Nephron (organoid): Measurements from ENCODE around the gene PIRT.
A peak's percentile ranks its signal among the peaks of the same experiment; 100 is the strongest.
"Not testable (repeated sequence)": the region's sequence is repeated elsewhere in the genome, so short reads cannot be mapped to it uniquely, and the experiment has no call there.

Experiments
- H3K27ac Mint-ChIP-seq, 3 experiments: 2 replicates each; pipeline ENCODE4 v1.8.0; 2020; ENCODE audit warnings: mixed read lengths in 3 of 3, mild to moderate bottlenecking in 2 of 3, moderate library complexity in 1 of 3
- H3K27me3 Mint-ChIP-seq: 2 replicates; pipeline ENCODE4 v1.8.0; 2021; ENCODE audit warnings: low read depth, mild to moderate bottlenecking, moderate library complexity, mixed read lengths
- H3K36me3 Mint-ChIP-seq: 2 replicates; pipeline ENCODE4 v1.8.0; 2020; ENCODE audit warnings: low read depth, mixed read lengths
- H3K4me1 Mint-ChIP-seq: 2 replicates; pipeline ENCODE4 v1.8.0; 2020; ENCODE audit warnings: mixed read lengths
- H3K4me3 Mint-ChIP-seq, 3 experiments: 2 replicates each; pipeline ENCODE4 v1.8.0; 2020; ENCODE audit warnings: mild to moderate bottlenecking in 3 of 3, mixed read lengths in 3 of 3, moderate library complexity in 2 of 3
- H3K9me3 Mint-ChIP-seq: 2 replicates; pipeline ENCODE4 v1.8.0; 2020; ENCODE audit warnings: mixed read lengths
- TF ChIP-seq, protein P1 (sequence below), 3 experiments: fragments of 200-600 bp; sonication (generic); IDR thresholded peaks; one replicate each; pipeline ENCODE4 v1.5.0; 2021; ENCODE audit warnings: antibody characterized with exemption in 3 of 3; ENCODE audit not compliant: unreplicated experiment in 3 of 3

The PIRT gene

DNA sequence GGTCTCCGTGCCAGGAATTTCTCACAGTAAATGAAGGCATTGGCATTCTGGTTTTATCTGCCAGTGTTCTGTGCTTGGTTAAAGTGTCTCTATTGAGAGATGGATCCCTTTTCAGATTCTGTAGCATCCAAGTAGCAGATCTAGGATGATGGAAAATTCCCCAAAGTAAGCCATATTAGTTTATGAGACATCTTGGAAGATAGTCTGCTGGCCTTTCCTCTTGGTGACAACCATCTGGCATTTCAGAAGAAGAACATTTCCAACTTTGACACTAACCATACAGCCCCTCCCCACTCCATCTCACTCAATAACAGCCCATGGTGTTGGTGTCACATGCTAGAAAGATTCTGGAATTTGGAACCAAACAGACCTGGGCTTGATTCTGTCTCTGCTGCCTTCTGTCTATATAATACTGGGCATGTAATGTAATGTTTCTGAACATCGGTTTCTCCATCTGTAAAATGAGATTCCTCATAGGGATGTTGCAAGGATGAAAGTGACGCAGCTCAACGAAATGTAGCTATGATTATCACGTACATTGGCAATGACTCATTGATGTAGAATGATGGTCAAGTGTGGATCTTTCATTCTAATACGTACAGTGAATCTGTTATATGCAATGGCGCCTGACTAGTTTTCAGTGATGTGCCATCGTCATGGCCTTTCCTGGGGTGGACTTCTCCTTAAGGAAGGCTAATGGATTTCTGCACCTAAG, 32.6 kb upstream of the PIRT start:
- no peaks in the 10 kb centered on the region for H3K36me3 Mint-ChIP-seq
- H3K9me3 Mint-ChIP-seq, result peaks cover 5% of the 10 kb centered on the region
- TF ChIP-seq, protein P1, sequence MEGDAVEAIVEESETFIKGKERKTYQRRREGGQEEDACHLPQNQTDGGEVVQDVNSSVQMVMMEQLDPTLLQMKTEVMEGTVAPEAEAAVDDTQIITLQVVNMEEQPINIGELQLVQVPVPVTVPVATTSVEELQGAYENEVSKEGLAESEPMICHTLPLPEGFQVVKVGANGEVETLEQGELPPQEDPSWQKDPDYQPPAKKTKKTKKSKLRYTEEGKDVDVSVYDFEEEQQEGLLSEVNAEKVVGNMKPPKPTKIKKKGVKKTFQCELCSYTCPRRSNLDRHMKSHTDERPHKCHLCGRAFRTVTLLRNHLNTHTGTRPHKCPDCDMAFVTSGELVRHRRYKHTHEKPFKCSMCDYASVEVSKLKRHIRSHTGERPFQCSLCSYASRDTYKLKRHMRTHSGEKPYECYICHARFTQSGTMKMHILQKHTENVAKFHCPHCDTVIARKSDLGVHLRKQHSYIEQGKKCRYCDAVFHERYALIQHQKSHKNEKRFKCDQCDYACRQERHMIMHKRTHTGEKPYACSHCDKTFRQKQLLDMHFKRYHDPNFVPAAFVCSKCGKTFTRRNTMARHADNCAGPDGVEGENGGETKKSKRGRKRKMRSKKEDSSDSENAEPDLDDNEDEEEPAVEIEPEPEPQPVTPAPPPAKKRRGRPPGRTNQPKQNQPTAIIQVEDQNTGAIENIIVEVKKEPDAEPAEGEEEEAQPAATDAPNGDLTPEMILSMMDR (IDR thresholded peaks at IDR 0.05; ENCODE audit: unreplicated experiment in 3 of 3), result no peak
- H3K27ac Mint-ChIP-seq, result no peak overlapping the region
- H3K4me1 Mint-ChIP-seq, result no peaks in the 10 kb centered on the region
- peaks cover 20% of the 10 kb centered on the region for H3K27me3 Mint-ChIP-seq
- H3K4me3 Mint-ChIP-seq, result no peak overlapping the region

DNA sequence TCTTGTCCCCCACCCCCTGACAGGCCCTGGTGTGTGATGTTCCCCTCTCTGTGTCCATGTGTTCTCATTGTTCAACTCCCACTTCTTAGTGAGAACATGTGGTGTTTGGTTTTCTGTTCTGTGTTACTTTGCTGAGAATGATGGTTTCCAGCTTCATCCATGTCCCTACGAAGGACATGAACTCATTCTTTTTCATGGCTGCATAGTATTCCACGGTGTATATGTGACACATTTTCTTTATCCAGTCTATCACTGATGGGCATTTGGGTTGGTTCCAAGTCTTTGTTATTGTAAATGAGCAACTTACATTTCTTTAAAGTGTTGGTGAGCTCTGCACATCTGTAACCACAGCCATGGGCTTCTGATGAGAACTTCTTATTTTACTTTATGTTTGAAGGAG, 30.9 kb upstream of the PIRT start:
- peaks cover 28% of the 10 kb centered on the region for H3K27me3 Mint-ChIP-seq
- H3K9me3 Mint-ChIP-seq, H3K36me3 Mint-ChIP-seq, H3K27ac Mint-ChIP-seq, H3K4me1 Mint-ChIP-seq, H3K4me3 Mint-ChIP-seq: not testable (repeated sequence)

DNA sequence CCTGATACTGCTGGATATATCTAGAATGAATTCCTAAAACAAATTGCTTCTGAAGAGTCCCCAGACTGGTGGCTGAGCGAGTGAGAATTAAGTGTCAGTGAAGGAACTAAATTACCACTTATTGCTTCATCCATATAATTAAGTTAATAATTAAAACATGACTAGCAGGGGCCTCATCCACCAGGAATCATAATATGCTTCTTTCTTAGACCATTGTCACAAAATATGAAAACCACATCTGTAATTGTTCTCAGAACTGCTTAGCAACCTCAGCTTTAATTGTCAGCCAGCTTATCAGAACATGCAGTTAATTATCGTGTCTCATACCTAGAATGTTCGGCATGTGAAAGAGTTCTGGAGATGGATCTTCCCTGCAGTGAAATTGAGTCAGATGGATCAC, 21.2 kb upstream of the PIRT start:
- H3K4me1 Mint-ChIP-seq, result no peaks in the 10 kb centered on the region
- H3K27ac Mint-ChIP-seq, result no peak overlapping the region
- H3K9me3 Mint-ChIP-seq, result no peaks in the 10 kb centered on the region
- H3K36me3 Mint-ChIP-seq, result no peaks in the 10 kb centered on the region
- no peak overlapping the region for H3K4me3 Mint-ChIP-seq
- TF ChIP-seq, protein P1 (IDR thresholded peaks at IDR 0.05; ENCODE audit: unreplicated experiment in 3 of 3), result no peak
- peaks cover 6% of the 10 kb centered on the region for H3K27me3 Mint-ChIP-seq

DNA sequence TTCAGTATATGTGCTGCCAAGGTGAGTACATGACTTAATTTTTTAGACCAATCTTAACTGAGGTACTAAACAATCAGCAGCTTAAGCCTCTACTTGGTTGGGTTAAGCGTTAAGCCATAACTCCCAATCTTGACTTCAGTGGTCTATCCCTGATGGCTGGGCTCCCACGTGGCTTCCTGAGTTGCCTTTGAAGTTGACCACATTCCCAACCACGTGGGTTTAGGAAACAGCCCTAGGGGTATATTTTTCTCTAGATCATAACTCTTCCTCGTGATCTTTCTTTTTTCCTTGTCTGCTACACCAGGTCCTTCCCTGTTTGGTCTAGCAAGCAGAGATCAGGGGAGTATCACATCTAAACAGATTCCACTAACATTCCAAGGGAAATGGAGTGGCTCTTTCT, 20.1 kb upstream of the PIRT start:
- TF ChIP-seq, protein P1 (IDR thresholded peaks at IDR 0.05; ENCODE audit: unreplicated experiment in 3 of 3), result no peak
- no peak overlapping the region for H3K4me3 Mint-ChIP-seq

DNA sequence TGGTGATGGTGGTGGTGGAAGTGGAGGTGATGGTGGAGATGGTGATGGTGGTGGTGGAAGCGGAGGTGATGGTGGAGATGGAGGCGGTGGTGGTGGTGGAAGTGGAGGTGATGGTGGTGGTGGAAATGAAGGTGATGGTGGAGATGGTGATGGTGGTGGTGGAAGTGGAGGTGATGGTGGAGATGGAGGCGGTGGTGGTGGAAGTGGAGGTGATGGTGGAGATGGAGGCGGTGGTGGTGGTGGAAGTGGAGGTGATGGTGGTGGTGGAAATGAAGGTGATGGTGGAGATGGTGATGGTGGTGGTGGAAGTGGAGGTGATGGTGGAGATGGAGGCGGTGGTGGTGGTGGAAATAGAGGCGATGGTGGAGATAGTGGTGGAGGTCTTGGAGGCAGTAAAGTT, 8.7 kb upstream of the PIRT start:
- H3K4me1 Mint-ChIP-seq, result peaks cover 15% of the 10 kb centered on the region
- H3K27ac Mint-ChIP-seq, H3K36me3 Mint-ChIP-seq, H3K4me3 Mint-ChIP-seq, H3K9me3 Mint-ChIP-seq, H3K27me3 Mint-ChIP-seq: not testable (repeated sequence)

More for the DNA sequence above, 20.1 kb upstream of the PIRT start:
- no peak overlapping the region for H3K27ac Mint-ChIP-seq
- no peaks in the 10 kb centered on the region for H3K9me3 Mint-ChIP-seq
- no peaks in the 10 kb centered on the region for H3K36me3 Mint-ChIP-seq
- H3K27me3 Mint-ChIP-seq, result peaks cover 10% of the 10 kb centered on the region
- H3K4me1 Mint-ChIP-seq, result no peaks in the 10 kb centered on the region

DNA sequence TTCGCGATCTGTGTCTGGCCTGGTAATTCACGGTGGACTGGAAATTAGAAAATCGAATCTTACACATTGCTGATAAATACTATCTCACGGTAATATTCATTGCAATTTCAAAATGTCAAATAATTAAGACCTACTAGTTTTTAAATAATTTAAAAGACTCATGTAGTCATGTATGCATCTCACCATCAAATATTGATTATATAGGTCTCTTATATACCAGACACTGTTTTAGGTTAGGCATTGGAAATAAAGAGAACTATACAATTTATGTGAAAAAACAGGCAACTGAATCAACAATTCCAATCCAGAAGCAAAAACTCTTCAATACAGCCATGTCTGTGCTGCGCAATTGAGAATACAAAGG, 7.5 kb upstream of the PIRT start:
- Mint-ChIP-seq H3K9me3 (peaks cover 8% of the 10 kb centered on the region), H3K4me1 (peaks cover 15% of the 10 kb centered on the region), H3K36me3 (no peaks in the 10 kb centered on the region)

More for the DNA sequence above, 7.5 kb upstream of the PIRT start:
- Mint-ChIP-seq H3K27me3 (peaks cover 16% of the 10 kb centered on the region), H3K4me3 (peak overlapping the region; percentile 82 to 87 (median 85)), H3K27ac (no peak overlapping the region)
- TF ChIP-seq, protein P1 (IDR thresholded peaks at IDR 0.05; ENCODE audit: unreplicated experiment in 3 of 3), result no peak
